ENCODE measurements around the gene BRINP3.

DNA sequence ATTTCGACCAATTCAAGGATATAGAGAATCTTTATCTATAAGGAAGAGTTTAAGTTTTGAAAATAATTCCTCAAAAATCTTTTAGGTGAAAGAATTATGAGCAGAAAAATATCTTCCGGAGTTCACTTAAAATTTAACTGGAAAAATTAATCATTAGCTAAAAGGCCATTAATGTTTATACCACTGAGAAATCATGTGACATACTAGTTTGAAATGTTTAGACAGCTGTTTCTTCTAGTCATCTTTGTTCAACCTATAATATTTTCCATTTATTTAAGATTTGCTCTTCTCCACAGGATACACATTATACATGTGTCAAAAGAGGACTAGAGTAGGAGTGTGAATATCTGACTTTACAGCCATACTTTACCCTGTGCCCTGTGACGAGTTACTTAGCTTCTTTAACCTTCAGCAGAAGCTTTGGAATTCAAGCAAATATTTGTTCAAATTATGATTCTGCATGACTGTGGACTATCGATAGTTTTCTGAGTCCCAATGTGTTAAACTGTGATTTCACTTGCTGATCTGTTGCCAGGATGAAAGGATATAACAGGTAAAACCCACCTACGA is 374.8 kb downstream of the BRINP3 start:
- TF ChIP-seq, protein P1, sequence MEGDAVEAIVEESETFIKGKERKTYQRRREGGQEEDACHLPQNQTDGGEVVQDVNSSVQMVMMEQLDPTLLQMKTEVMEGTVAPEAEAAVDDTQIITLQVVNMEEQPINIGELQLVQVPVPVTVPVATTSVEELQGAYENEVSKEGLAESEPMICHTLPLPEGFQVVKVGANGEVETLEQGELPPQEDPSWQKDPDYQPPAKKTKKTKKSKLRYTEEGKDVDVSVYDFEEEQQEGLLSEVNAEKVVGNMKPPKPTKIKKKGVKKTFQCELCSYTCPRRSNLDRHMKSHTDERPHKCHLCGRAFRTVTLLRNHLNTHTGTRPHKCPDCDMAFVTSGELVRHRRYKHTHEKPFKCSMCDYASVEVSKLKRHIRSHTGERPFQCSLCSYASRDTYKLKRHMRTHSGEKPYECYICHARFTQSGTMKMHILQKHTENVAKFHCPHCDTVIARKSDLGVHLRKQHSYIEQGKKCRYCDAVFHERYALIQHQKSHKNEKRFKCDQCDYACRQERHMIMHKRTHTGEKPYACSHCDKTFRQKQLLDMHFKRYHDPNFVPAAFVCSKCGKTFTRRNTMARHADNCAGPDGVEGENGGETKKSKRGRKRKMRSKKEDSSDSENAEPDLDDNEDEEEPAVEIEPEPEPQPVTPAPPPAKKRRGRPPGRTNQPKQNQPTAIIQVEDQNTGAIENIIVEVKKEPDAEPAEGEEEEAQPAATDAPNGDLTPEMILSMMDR (IDR thresholded peaks at IDR 0.05): no peak
- TF ChIP-seq ZNF138 (CRISPR knock-in tag; conservative IDR thresholded peaks at IDR 0.05) (no peak), ZNF121 (CRISPR knock-in tag; IDR thresholded peaks at IDR 0.05) (no peak), NR3C1 (CRISPR knock-in tag; conservative IDR thresholded peaks at IDR 0.05; ENCODE audit: low read depth) (no peak), MYBL2 (CRISPR knock-in tag; IDR thresholded peaks at IDR 0.05) (no peak)
- TF ChIP-seq, protein P2, sequence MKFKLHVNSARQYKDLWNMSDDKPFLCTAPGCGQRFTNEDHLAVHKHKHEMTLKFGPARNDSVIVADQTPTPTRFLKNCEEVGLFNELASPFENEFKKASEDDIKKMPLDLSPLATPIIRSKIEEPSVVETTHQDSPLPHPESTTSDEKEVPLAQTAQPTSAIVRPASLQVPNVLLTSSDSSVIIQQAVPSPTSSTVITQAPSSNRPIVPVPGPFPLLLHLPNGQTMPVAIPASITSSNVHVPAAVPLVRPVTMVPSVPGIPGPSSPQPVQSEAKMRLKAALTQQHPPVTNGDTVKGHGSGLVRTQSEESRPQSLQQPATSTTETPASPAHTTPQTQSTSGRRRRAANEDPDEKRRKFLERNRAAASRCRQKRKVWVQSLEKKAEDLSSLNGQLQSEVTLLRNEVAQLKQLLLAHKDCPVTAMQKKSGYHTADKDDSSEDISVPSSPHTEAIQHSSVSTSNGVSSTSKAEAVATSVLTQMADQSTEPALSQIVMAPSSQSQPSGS (CRISPR knock-in tag; IDR thresholded peaks at IDR 0.05; ENCODE audit: borderline replicate concordance, low read depth): no peak
- TF ChIP-seq, protein P3, sequence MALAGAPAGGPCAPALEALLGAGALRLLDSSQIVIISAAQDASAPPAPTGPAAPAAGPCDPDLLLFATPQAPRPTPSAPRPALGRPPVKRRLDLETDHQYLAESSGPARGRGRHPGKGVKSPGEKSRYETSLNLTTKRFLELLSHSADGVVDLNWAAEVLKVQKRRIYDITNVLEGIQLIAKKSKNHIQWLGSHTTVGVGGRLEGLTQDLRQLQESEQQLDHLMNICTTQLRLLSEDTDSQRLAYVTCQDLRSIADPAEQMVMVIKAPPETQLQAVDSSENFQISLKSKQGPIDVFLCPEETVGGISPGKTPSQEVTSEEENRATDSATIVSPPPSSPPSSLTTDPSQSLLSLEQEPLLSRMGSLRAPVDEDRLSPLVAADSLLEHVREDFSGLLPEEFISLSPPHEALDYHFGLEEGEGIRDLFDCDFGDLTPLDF (CRISPR knock-in tag; IDR thresholded peaks at IDR 0.05): no peak
- TF ChIP-seq, protein P4, sequence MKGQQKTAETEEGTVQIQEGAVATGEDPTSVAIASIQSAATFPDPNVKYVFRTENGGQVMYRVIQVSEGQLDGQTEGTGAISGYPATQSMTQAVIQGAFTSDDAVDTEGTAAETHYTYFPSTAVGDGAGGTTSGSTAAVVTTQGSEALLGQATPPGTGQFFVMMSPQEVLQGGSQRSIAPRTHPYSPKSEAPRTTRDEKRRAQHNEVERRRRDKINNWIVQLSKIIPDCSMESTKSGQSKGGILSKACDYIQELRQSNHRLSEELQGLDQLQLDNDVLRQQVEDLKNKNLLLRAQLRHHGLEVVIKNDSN (CRISPR knock-in tag; IDR thresholded peaks at IDR 0.05): no peak
- TF ChIP-seq, protein P5, sequence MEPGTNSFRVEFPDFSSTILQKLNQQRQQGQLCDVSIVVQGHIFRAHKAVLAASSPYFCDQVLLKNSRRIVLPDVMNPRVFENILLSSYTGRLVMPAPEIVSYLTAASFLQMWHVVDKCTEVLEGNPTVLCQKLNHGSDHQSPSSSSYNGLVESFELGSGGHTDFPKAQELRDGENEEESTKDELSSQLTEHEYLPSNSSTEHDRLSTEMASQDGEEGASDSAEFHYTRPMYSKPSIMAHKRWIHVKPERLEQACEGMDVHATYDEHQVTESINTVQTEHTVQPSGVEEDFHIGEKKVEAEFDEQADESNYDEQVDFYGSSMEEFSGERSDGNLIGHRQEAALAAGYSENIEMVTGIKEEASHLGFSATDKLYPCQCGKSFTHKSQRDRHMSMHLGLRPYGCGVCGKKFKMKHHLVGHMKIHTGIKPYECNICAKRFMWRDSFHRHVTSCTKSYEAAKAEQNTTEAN (CRISPR knock-in tag; IDR thresholded peaks at IDR 0.05): no peak

Data from WTC11 (cell line).